OCI-LY7 (cell line): Measurements from ENCODE around the gene STAC3. TPM values are rescaled to one million over a fixed set of nuclear protein-coding genes. Genes with fewer than 3 reads are reported as not detected.

Experiments used
- BruUV-seq: library from RNA; stranded (reverse); fragments of 400-500 nt; replicated peaks from 2 replicates; lab custom pipeline; 2021; lab: Mats Ljungman, UMichigan
- CTCF ChIA-PET: fragments of 300-600 bp; sonication (Branson Sonifier 250); formaldehyde crosslinking; loops from one replicate; lab custom pipeline; 2022; ENCODE audit warnings: antibody characterized with exemption; ENCODE audit not compliant: unreplicated experiment; lab: Charles Lee
- POLR2A ChIA-PET: fragments of 300-600 bp; sonication (Branson Sonifier 250); formaldehyde crosslinking; loops from one replicate; lab custom pipeline; 2022; ENCODE audit warnings: antibody characterized with exemption; lab: Charles Lee
- DNase-seq: peaks from one replicate; pipeline ENCODE4 v3.0.0-alpha.2; 2015; ENCODE audit warnings: low spot score
- H2AFZ ChIP-seq: fragments of 200-600 bp; sonication (generic), shearing (Covaris generic); 2 replicates; pipeline ENCODE4 v1.6.1; 2014; ENCODE audit warnings: mild to moderate bottlenecking, antibody characterized with exemption, low read length, moderate library complexity
- H3K27ac ChIP-seq: fragments of 200-600 bp; sonication (generic); 2 replicates; pipeline ENCODE4 v1.5.1; 2014; ENCODE audit warnings: mixed run types, low read depth, mild to moderate bottlenecking, moderate library complexity, low read length, inconsistent platforms; ENCODE audit not compliant: poor library complexity, severe bottlenecking
- H3K36me3 ChIP-seq: fragments of 200-600 bp; sonication (generic); 2 replicates; pipeline ENCODE4 v1.6.1; 2014; ENCODE audit warnings: mild to moderate bottlenecking, antibody characterized with exemption, low read length, moderate library complexity, mixed read lengths; ENCODE audit not compliant: insufficient read depth
- H3K4me1 ChIP-seq: fragments of 200-600 bp; sonication (generic); 2 replicates; pipeline ENCODE4 v1.5.1; 2014; ENCODE audit warnings: mild to moderate bottlenecking, low read length; ENCODE audit not compliant: insufficient read depth, poor library complexity, severe bottlenecking
- H3K4me2 ChIP-seq: fragments of 200-600 bp; sonication (generic); 2 replicates; pipeline ENCODE4 v1.6.1; 2014; ENCODE audit warnings: mild to moderate bottlenecking, low read length
- H3K4me3 ChIP-seq: fragments of 200-600 bp; sonication (generic); 2 replicates; pipeline ENCODE4 v1.5.1; 2014; ENCODE audit warnings: mild to moderate bottlenecking, low read depth, low read length; ENCODE audit not compliant: poor library complexity, severe bottlenecking
- H3K79me2 ChIP-seq: fragments of 200-600 bp; sonication (generic); 2 replicates; pipeline ENCODE4 v1.6.1; 2016; ENCODE audit warnings: low read depth, mild to moderate bottlenecking, low read length, moderate library complexity, mixed read lengths; ENCODE audit not compliant: insufficient read depth
- H3K9me2 ChIP-seq: fragments of 200-600 bp; sonication (generic); 2 replicates; pipeline ENCODE4 v1.6.1; 2016; ENCODE audit warnings: mild to moderate bottlenecking, low read length, mixed read lengths; ENCODE audit not compliant: insufficient read depth
- H3K9me3 ChIP-seq: fragments of 200-600 bp; sonication (generic); 2 replicates; pipeline ENCODE4 v1.6.1; 2014; ENCODE audit warnings: mild to moderate bottlenecking, mixed run types, low read length, mixed read lengths
- H4K20me1 ChIP-seq: fragments of 200-600 bp; sonication (generic); 2 replicates; pipeline ENCODE4 v1.6.1; 2014; ENCODE audit warnings: mild to moderate bottlenecking, antibody characterized with exemption, low read length, moderate library complexity, mixed read lengths; ENCODE audit not compliant: insufficient read depth
- CTCF ChIP-seq: fragments of 200-600 bp; sonication (generic); conservative IDR thresholded peaks from 2 replicates; pipeline ENCODE4 v1.5.1; 2014; ENCODE audit warnings: mild to moderate bottlenecking, antibody characterized with exemption, low read length, moderate library complexity, mixed read lengths
- EZH2phosphoT487 ChIP-seq: fragments of 200-600 bp; sonication (generic); IDR thresholded peaks from 2 replicates; pipeline ENCODE4 v1.6.1; 2018; ENCODE audit warnings: low read depth, borderline replicate concordance, mild to moderate bottlenecking, mixed run types, antibody characterized with exemption, low read length, moderate library complexity, mixed read lengths
- intact Hi-C: fragments of 100-400 bp; cut with micrococcal nuclease; formaldehyde crosslinking; loops from one replicate; pipeline ENCODE4 v1.10.0; 2022; ENCODE audit not compliant: unreplicated experiment
- total RNA-seq, 2 experiments: library from RNA; depleted of rRNA in 1 of 2; stranded (reverse); fragments of >200 nt in 1 of 2; shearing (Covaris generic) in 1 of 2; gene quantifications; 2 replicates each; pipeline ENCODE4 v1.2.3, GENCODE V29; 2014 to 2022

Gene STAC3
- total RNA-seq, 2 experiments from 2014 or later, result 1.4 to 6.8 TPM

- Histone ChIP-seq H3K9me3 (no peaks in the 10 kb centered on the region), H2AFZ (no peak overlapping the region), H4K20me1 (no peaks in the 10 kb centered on the region), H3K79me2 (no peaks in the 10 kb centered on the region), H3K9me2 (no peaks in the 10 kb centered on the region), H3K4me3 (no peak overlapping the region), H3K27ac (no peak overlapping the region), H3K4me1 (no peaks in the 10 kb centered on the region), H3K4me2 (no peak overlapping the region), H3K36me3 (peaks cover 41% of the 10 kb centered on the region)
- no peak for DNase-seq
- no TSS peak for BruUV-seq
- TF ChIP-seq CTCF (no peak), EZH2phosphoT487 (no peak)
- intact Hi-C loops, result no loop called here
- CTCF ChIA-PET, result no interaction called here
- POLR2A ChIA-PET, result no interaction called here
Observed at GRCh38 chr12:57273516-57273915, 22.5 kb upstream of the STAC3 start.

GRCh38 chr12:57272337-57273151, 21.6 kb upstream of the STAC3 start:
- intact Hi-C loops, result no loop called here
- Histone ChIP-seq H3K9me2 (no peaks in the 10 kb centered on the region), H3K79me2 (no peaks in the 10 kb centered on the region), H4K20me1 (no peaks in the 10 kb centered on the region), H3K36me3 (peaks cover 41% of the 10 kb centered on the region), H2AFZ (no peak overlapping the region), H3K9me3 (no peaks in the 10 kb centered on the region), H3K4me3 (no peak overlapping the region), H3K27ac (no peak overlapping the region), H3K4me2 (no peak overlapping the region), H3K4me1 (no peaks in the 10 kb centered on the region)
- BruUV-seq, result no TSS peak
- ChIA-PET POLR2A (interaction anchor here (0.5 to 1.0 kb wide), 3 partner anchors 14 to 38 kb away, joined by 3 to 9 read pairs (median 3); no protein-coding TSS in a partner anchor), CTCF (no interaction called here)
- no peak for TF ChIP-seq EZH2phosphoT487
- TF ChIP-seq CTCF, result no peak
- DNase-seq, result no peak

- intact Hi-C loops, result no loop called here
- no peak overlapping the region for H2AFZ ChIP-seq
- H3K36me3 ChIP-seq, result peaks cover 51% of the 10 kb centered on the region
- CTCF ChIA-PET, result no interaction called here
- no peaks in the 10 kb centered on the region for H3K9me3 ChIP-seq
- no peaks in the 10 kb centered on the region for H3K9me2 ChIP-seq
- POLR2A ChIA-PET, result interaction anchor here (0.6 to 0.7 kb wide), 3 partner anchors 21 to 190 kb away, joined by 3 read pairs; no protein-coding TSS in a partner anchor
- no peaks in the 10 kb centered on the region for H3K79me2 ChIP-seq
- no peak overlapping the region for H3K27ac ChIP-seq
- no peak overlapping the region for H3K4me3 ChIP-seq
- no TSS peak for BruUV-seq
- H3K4me1 ChIP-seq, result no peaks in the 10 kb centered on the region
- no peaks in the 10 kb centered on the region for H4K20me1 ChIP-seq
- TF ChIP-seq CTCF (no peak), EZH2phosphoT487 (no peak)
- DNase-seq, result no peak
- H3K4me2 ChIP-seq, result no peak overlapping the region
Observed at GRCh38 chr12:57270966-57271470, 20.0 kb upstream of the STAC3 start.
